Measurements from ENCODE around the gene SRI.

SRI gene

DNA sequence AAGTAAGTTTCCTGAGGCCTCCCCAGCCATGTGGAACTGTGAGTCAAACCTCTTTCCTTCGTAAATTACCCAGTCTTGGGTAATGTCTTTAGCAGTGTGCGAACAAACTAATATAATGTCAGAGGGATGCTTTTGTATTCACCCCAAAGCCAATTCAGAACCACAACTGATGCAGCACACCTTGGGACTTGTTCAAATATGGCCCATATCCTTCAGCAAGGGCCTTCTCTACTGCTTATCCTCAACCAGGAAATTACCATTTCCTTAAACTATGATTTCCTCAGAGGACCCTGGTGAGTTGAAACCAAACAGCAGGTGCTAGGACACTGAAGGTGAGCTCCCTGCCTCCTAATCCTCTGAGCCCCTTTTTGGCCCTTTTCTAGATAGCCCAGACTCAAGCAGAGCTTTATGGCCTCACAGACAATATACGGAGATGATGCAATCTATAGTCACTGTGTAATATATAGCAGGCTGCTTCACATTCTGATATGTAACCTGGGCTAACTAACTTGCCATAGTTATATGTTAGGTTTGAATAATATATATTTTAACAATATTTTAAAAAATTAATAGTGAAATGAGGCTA is 15.2 kb downstream of the SRI start:
- no peaks in the 10 kb centered on the region for H3K27me3 ChIP-seq (ENCODE audit: insufficient read depth, low read length, poor library complexity)
- H3K79me2 ChIP-seq (ENCODE audit: insufficient read depth, low read length) = no peaks in the 10 kb centered on the region
- H3K9me3 ChIP-seq (ENCODE audit: insufficient read depth, low read length, severe bottlenecking) = no peaks in the 10 kb centered on the region
- H3K9ac ChIP-seq (ENCODE audit: low read depth, low read length) = no peak overlapping the region
- TF ChIP-seq, protein P1, sequence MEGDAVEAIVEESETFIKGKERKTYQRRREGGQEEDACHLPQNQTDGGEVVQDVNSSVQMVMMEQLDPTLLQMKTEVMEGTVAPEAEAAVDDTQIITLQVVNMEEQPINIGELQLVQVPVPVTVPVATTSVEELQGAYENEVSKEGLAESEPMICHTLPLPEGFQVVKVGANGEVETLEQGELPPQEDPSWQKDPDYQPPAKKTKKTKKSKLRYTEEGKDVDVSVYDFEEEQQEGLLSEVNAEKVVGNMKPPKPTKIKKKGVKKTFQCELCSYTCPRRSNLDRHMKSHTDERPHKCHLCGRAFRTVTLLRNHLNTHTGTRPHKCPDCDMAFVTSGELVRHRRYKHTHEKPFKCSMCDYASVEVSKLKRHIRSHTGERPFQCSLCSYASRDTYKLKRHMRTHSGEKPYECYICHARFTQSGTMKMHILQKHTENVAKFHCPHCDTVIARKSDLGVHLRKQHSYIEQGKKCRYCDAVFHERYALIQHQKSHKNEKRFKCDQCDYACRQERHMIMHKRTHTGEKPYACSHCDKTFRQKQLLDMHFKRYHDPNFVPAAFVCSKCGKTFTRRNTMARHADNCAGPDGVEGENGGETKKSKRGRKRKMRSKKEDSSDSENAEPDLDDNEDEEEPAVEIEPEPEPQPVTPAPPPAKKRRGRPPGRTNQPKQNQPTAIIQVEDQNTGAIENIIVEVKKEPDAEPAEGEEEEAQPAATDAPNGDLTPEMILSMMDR (IDR thresholded peaks at IDR 0.05; ENCODE audit: borderline replicate concordance, extremely low read depth, low read length, poor library complexity, severe bottlenecking) = no peak
- TF ChIP-seq EZH2 (IDR thresholded peaks at IDR 0.05; ENCODE audit: borderline replicate concordance, low read depth, low read length, severe bottlenecking) = no peak
- no peak overlapping the region for H3K4me2 ChIP-seq (ENCODE audit: insufficient read depth, low read length)
- no peaks in the 10 kb centered on the region for H4K20me1 ChIP-seq (ENCODE audit: insufficient read depth, low read length)
- H3K4me1 ChIP-seq (ENCODE audit: insufficient read depth, low read length) = no peaks in the 10 kb centered on the region
- ATAC-seq (ENCODE audit: insufficient read depth, low read depth) = no peak
- H3K4me3 ChIP-seq (ENCODE audit: low read depth in 1 of 2, low read length in 2 of 2) = no peak overlapping the region
- H3K27ac ChIP-seq (ENCODE audit: low read length) = no peak overlapping the region
- peaks cover 76% of the 10 kb centered on the region for H3K36me3 ChIP-seq (ENCODE audit: insufficient read depth, low read length)
- no peak overlapping the region for H2AFZ ChIP-seq (ENCODE audit: low read depth, low read length)
- no peak for DNase-seq

DNA sequence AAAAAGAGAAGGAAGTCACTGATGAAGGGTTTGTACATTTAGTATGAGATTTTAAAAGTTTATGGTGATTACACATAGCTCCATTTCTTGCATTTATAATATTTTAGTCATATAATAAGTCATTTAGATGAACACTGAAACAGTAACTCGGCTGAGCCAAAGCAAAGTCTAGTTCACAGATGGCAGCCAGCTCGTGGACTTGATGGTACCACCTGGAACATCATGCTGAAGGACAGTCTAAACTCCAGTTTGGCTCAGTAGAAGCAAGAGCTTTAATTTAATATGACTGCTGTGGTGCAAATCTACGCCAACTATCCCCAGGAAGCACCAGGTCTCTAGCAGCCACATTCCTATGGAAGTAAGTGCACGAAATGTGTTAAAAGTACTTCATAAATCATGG is 16.4 kb downstream of the SRI start:
- TF ChIP-seq EZH2 (IDR thresholded peaks at IDR 0.05; ENCODE audit: borderline replicate concordance, low read depth, low read length, severe bottlenecking) = no peak
- TF ChIP-seq, protein P1 (IDR thresholded peaks at IDR 0.05; ENCODE audit: borderline replicate concordance, extremely low read depth, low read length, poor library complexity, severe bottlenecking) = no peak
- Histone ChIP-seq H4K20me1 (ENCODE audit: insufficient read depth, low read length) (no peaks in the 10 kb centered on the region), H3K27ac (ENCODE audit: low read length) (no peak overlapping the region), H2AFZ (ENCODE audit: low read depth, low read length) (no peak overlapping the region), H3K4me3 (ENCODE audit: low read depth in 1 of 2, low read length in 2 of 2) (no peak overlapping the region), H3K27me3 (ENCODE audit: insufficient read depth, low read length, poor library complexity) (no peaks in the 10 kb centered on the region), H3K9ac (ENCODE audit: low read depth, low read length) (no peak overlapping the region), H3K9me3 (ENCODE audit: insufficient read depth, low read length, severe bottlenecking) (no peaks in the 10 kb centered on the region), H3K79me2 (ENCODE audit: insufficient read depth, low read length) (no peaks in the 10 kb centered on the region), H3K4me2 (ENCODE audit: insufficient read depth, low read length) (no peak overlapping the region), H3K4me1 (ENCODE audit: insufficient read depth, low read length) (no peaks in the 10 kb centered on the region), H3K36me3 (ENCODE audit: insufficient read depth, low read length) (peaks cover 71% of the 10 kb centered on the region)
- DNase-seq = no peak
- no peak for ATAC-seq (ENCODE audit: insufficient read depth, low read depth)

DNA sequence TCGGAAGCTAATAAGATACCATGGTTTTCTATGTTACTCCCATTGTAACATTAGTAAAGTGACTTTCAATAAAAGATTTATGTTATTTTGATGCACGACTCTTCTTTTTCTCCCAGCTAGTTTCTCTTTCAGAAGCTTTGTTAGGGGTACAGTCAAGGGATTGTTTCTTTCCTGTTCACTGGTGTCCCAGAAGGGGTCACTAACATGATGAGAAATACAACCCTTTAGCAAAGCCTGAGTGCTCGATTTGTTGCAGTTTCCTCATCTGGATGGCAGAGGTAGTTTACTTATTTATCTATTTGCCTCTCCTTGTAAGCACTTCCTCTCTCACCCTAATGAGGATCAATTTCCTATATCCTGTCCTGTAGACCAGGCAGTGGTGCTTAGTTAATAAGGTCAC is 17.0 kb downstream of the SRI start:
- Histone ChIP-seq H3K9me3 (ENCODE audit: insufficient read depth, low read length, severe bottlenecking) (no peaks in the 10 kb centered on the region), H3K9ac (ENCODE audit: low read depth, low read length) (no peak overlapping the region), H3K4me3 (ENCODE audit: low read depth in 1 of 2, low read length in 2 of 2) (no peak overlapping the region), H3K4me1 (ENCODE audit: insufficient read depth, low read length) (no peaks in the 10 kb centered on the region), H4K20me1 (ENCODE audit: insufficient read depth, low read length) (no peaks in the 10 kb centered on the region), H3K4me2 (ENCODE audit: insufficient read depth, low read length) (no peak overlapping the region), H3K79me2 (ENCODE audit: insufficient read depth, low read length) (no peaks in the 10 kb centered on the region), H3K36me3 (ENCODE audit: insufficient read depth, low read length) (peaks cover 65% of the 10 kb centered on the region), H3K27ac (ENCODE audit: low read length) (no peak overlapping the region), H3K27me3 (ENCODE audit: insufficient read depth, low read length, poor library complexity) (no peaks in the 10 kb centered on the region), H2AFZ (ENCODE audit: low read depth, low read length) (no peak overlapping the region)
- DNase-seq (no peak), ATAC-seq (ENCODE audit: insufficient read depth, low read depth) (0 out of 3 replicates have a peak, but pooled peaks have one; percentile 12)
- TF ChIP-seq, protein P1 (IDR thresholded peaks at IDR 0.05; ENCODE audit: borderline replicate concordance, extremely low read depth, low read length, poor library complexity, severe bottlenecking) = no peak
- TF ChIP-seq EZH2 (IDR thresholded peaks at IDR 0.05; ENCODE audit: borderline replicate concordance, low read depth, low read length, severe bottlenecking) = no peak
